Measurements from ENCODE around the gene FBLIM1.
A peak's percentile ranks its signal among the peaks of the same experiment; 100 is the strongest.

- TF ChIP-seq OSR2 (tag by site-specific recombination; IDR thresholded peaks at IDR 0.05), result peak; percentile 75
- no peak for TF ChIP-seq CTCF (tag by site-specific recombination; IDR thresholded peaks at IDR 0.05)
These were observed 41.6 kb downstream of the FBLIM1 start for GRCh38 chr1:15799928-15800835.

Measured in HEK293 (cell line).